OCI-LY1 (cell line): ENCODE measurements around the gene LEKR1.
"Not testable (repeated sequence)": the region's sequence is repeated elsewhere in the genome, so short reads cannot be mapped to it uniquely, and the experiment has no call there.

ENCODE experiments used
- H2AFZ ChIP-seq: fragments of 200-600 bp; sonication (generic), shearing (Covaris generic); 2 replicates; pipeline ENCODE4 v1.6.0; 2014; ENCODE audit warnings: antibody characterized with exemption, mild to moderate bottlenecking, low read length
- H3F3A ChIP-seq: fragments of 200-600 bp; sonication (generic), shearing (Covaris generic); 2 replicates; pipeline ENCODE4 v1.6.0; 2014; ENCODE audit warnings: mild to moderate bottlenecking, antibody characterized with exemption, low read length, moderate library complexity; ENCODE audit not compliant: insufficient read depth
- H3K27ac ChIP-seq: fragments of 200-600 bp; sonication (generic); 2 replicates; pipeline ENCODE4 v1.5.1; 2014; ENCODE audit warnings: low read length, mixed run types, mild to moderate bottlenecking, low read depth; ENCODE audit not compliant: poor library complexity, severe bottlenecking
- H3K27me3 ChIP-seq: fragments of 200-600 bp; sonication (generic); 2 replicates; pipeline ENCODE4 v1.6.0; 2014; ENCODE audit warnings: antibody characterized with exemption, mild to moderate bottlenecking, low read length, moderate library complexity; ENCODE audit not compliant: insufficient read depth
- H3K36me3 ChIP-seq: fragments of 200-600 bp; sonication (generic); 2 replicates; pipeline ENCODE4 v1.6.1; 2014; ENCODE audit warnings: mild to moderate bottlenecking, antibody characterized with exemption, low read length, moderate library complexity, mixed read lengths; ENCODE audit not compliant: insufficient read depth
- H3K4me1 ChIP-seq: fragments of 200-600 bp; sonication (generic); 2 replicates; pipeline ENCODE4 v1.5.1; 2014; ENCODE audit warnings: mild to moderate bottlenecking, low read length, moderate library complexity; ENCODE audit not compliant: insufficient read depth, severe bottlenecking
- H3K4me2 ChIP-seq: fragments of 200-600 bp; sonication (generic), shearing (Covaris generic); 2 replicates; pipeline ENCODE4 v1.6.1; 2014; ENCODE audit warnings: low read length
- H3K4me3 ChIP-seq: fragments of 200-600 bp; sonication (generic); 2 replicates; pipeline ENCODE4 v1.5.1; 2014; ENCODE audit warnings: low read length, low read depth, mild to moderate bottlenecking, mixed read lengths; ENCODE audit not compliant: poor library complexity, severe bottlenecking
- H3K79me2 ChIP-seq: fragments of 200-600 bp; shearing (Covaris generic); 2 replicates; pipeline ENCODE4 v1.6.1; 2016; ENCODE audit warnings: mixed run types, low read length, mixed read lengths; ENCODE audit not compliant: insufficient read depth
- H3K9ac ChIP-seq: fragments of 200-600 bp; sonication (generic), shearing (Covaris generic); 2 replicates; pipeline ENCODE4 v1.6.1; 2014; ENCODE audit warnings: mild to moderate bottlenecking, low read length, mixed read lengths
- H3K9me2 ChIP-seq: fragments of 200-600 bp; sonication (generic), shearing (Covaris generic); 2 replicates; pipeline ENCODE4 v1.6.1; 2014; ENCODE audit warnings: low read depth, mild to moderate bottlenecking, low read length, mixed read lengths
- H3K9me3 ChIP-seq: fragments of 200-600 bp; shearing (Covaris generic); 2 replicates; pipeline ENCODE4 v1.6.1; 2014; ENCODE audit warnings: low read length, mixed read lengths
- H4K20me1 ChIP-seq: fragments of 200-600 bp; sonication (generic), shearing (Covaris generic); 2 replicates; pipeline ENCODE4 v1.6.0; 2016; ENCODE audit warnings: mild to moderate bottlenecking, low read length; ENCODE audit not compliant: insufficient read depth
- EZH2 ChIP-seq: fragments of 200-600 bp; sonication (generic), shearing (Covaris generic); IDR thresholded peaks from 2 replicates; pipeline ENCODE4 v1.8.0; 2017; ENCODE audit warnings: borderline replicate concordance, mixed run types, mild to moderate bottlenecking, antibody characterized with exemption, low read length, moderate library complexity, mixed read lengths
- TF ChIP-seq, protein P1 (sequence below): fragments of 200-600 bp; sonication (generic), shearing (Covaris generic); IDR thresholded peaks from 2 replicates; pipeline ENCODE4 v1.5.1; 2017; ENCODE audit warnings: mild to moderate bottlenecking, antibody characterized with exemption, low read length, moderate library complexity, mixed read lengths

The LEKR1 gene

GRCh38 chr3:156957715-156958114 lies 131.6 kb downstream of the LEKR1 start:
- no peak overlapping the region for H3K27ac ChIP-seq

GRCh38 chr3:156963096-156963495 lies 136.9 kb downstream of the LEKR1 start:
- Histone ChIP-seq H3K9me3 (no peaks in the 10 kb centered on the region), H3F3A (no peaks in the 10 kb centered on the region), H3K9ac (no peak overlapping the region), H3K27ac (no peak overlapping the region), H3K79me2 (no peaks in the 10 kb centered on the region), H2AFZ (no peak overlapping the region), H3K36me3 (no peaks in the 10 kb centered on the region), H3K4me2 (no peak overlapping the region), H3K4me3 (no peak overlapping the region), H4K20me1 (no peaks in the 10 kb centered on the region), H3K4me1 (no peaks in the 10 kb centered on the region), H3K9me2 (no peaks in the 10 kb centered on the region), H3K27me3 (no peaks in the 10 kb centered on the region)
- TF ChIP-seq, protein P1, sequence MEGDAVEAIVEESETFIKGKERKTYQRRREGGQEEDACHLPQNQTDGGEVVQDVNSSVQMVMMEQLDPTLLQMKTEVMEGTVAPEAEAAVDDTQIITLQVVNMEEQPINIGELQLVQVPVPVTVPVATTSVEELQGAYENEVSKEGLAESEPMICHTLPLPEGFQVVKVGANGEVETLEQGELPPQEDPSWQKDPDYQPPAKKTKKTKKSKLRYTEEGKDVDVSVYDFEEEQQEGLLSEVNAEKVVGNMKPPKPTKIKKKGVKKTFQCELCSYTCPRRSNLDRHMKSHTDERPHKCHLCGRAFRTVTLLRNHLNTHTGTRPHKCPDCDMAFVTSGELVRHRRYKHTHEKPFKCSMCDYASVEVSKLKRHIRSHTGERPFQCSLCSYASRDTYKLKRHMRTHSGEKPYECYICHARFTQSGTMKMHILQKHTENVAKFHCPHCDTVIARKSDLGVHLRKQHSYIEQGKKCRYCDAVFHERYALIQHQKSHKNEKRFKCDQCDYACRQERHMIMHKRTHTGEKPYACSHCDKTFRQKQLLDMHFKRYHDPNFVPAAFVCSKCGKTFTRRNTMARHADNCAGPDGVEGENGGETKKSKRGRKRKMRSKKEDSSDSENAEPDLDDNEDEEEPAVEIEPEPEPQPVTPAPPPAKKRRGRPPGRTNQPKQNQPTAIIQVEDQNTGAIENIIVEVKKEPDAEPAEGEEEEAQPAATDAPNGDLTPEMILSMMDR: no peak
- TF ChIP-seq EZH2: no peak

More at GRCh38 chr3:156957715-156958114, 131.6 kb downstream of the LEKR1 start:
- no peaks in the 10 kb centered on the region for H3F3A ChIP-seq
- H3K27me3 ChIP-seq: no peaks in the 10 kb centered on the region
- no peaks in the 10 kb centered on the region for H4K20me1 ChIP-seq
- H3K4me2 ChIP-seq: no peak overlapping the region
- no peaks in the 10 kb centered on the region for H3K36me3 ChIP-seq
- no peaks in the 10 kb centered on the region for H3K4me1 ChIP-seq
- no peak overlapping the region for H3K9ac ChIP-seq
- 0 out of 2 replicates have a peak overlapping the region, but pooled peaks have one; percentile 15 for H2AFZ ChIP-seq
- TF ChIP-seq, protein P1: no peak
- no peak for TF ChIP-seq EZH2
- H3K9me3 ChIP-seq: no peaks in the 10 kb centered on the region
- H3K4me3 ChIP-seq: no peak overlapping the region
- no peaks in the 10 kb centered on the region for H3K9me2 ChIP-seq
- H3K79me2 ChIP-seq: no peaks in the 10 kb centered on the region

DNA sequence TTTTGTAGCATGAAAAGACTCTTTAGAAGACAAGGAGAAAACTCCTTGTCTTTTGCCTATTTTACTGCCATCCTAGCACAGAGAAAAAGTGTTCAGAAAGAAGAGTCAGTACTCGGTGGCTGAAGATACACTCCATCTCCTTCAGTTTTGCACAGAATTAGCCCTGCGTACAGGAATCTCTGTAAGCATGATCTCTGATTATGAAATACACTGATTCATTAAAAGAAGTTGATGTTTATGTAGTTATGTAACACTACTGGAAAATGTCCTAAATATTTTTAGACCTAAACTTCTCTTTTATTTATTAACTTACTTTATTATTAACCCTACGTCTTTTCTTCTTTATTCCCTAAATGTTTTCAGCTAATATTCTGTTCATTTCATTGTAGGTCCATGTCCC lies 138.4 kb downstream of the LEKR1 start:
- no peaks in the 10 kb centered on the region for H3F3A ChIP-seq

DNA sequence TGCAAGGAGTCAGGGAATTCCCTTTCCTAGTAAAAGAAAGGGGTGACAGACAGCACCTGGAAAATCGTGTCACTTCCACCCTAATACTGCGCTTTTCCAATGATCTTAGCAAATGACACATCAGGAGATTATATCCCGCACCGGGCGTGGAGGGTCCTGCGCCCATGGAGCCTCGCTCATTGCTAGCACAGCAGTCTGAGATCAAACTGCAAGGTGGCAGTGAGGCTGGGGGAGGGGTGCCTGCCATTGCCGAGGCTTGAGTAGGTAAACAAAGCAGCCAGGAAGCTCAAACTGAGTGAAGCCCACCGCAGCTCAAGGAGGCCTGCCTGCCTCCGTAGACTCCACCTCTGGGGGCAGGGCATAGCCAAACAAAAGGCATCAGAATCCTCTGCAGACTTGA lies 140.2 kb downstream of the LEKR1 start:
- H3K79me2 ChIP-seq, H3K9ac ChIP-seq, H3K36me3 ChIP-seq, H3K27ac ChIP-seq, H4K20me1 ChIP-seq, H2AFZ ChIP-seq, H3K27me3 ChIP-seq, H3K9me3 ChIP-seq, H3K4me2 ChIP-seq, H3K4me1 ChIP-seq, H3K4me3 ChIP-seq, H3F3A ChIP-seq, H3K9me2 ChIP-seq: not testable (repeated sequence)

More for the DNA sequence above, 138.4 kb downstream of the LEKR1 start:
- Histone ChIP-seq H3K9ac (no peak overlapping the region), H2AFZ (peak overlapping the region; percentile 16; the same call in 1 of the 2 replicates), H3K27me3 (no peaks in the 10 kb centered on the region), H3K4me1 (no peaks in the 10 kb centered on the region), H3K79me2 (no peaks in the 10 kb centered on the region), H3K9me2 (no peaks in the 10 kb centered on the region), H3K36me3 (no peaks in the 10 kb centered on the region), H3K27ac (no peak overlapping the region), H3K4me3 (no peak overlapping the region), H3K4me2 (no peak overlapping the region), H4K20me1 (no peaks in the 10 kb centered on the region), H3K9me3 (no peaks in the 10 kb centered on the region)
- no peak for TF ChIP-seq EZH2
- TF ChIP-seq, protein P1: no peak
